Peyer's patch (tissue), 4 donors: Measurements from ENCODE around the gene TBX6. TPM values are rescaled to one million over a fixed set of nuclear protein-coding genes. Genes with fewer than 3 reads are reported as not detected.

Experiments
- DNase-seq, 3 donors: peaks; one replicate each; pipeline ENCODE4 v3.0.0-alpha.2; 2017 to 2019
- H3K27ac ChIP-seq, 4 donors: fragments of 200-600 bp; sonication (generic); one replicate each; pipeline ENCODE4 v1.5.1; 2016 to 2019
- H3K27me3 ChIP-seq, 2 donors: fragments of 200-600 bp; sonication (generic); one replicate each; pipeline ENCODE4 v1.5.1; 2019
- H3K36me3 ChIP-seq, 3 donors: fragments of 200-600 bp; sonication (generic); one replicate each; pipeline ENCODE4 v1.5.1; 2016 to 2019
- H3K4me1 ChIP-seq, 4 donors: fragments of 200-600 bp; sonication (generic); one replicate each; pipeline ENCODE4 v1.5.1; 2016 to 2019
- H3K4me3 ChIP-seq, 4 donors: fragments of 200-600 bp; sonication (generic); 1 replicate in 3 of 4; 2 replicates in 1 of 4; pipeline ENCODE4 v1.5.1; 2016 to 2019; ENCODE audit warnings: mild to moderate bottlenecking in 1 of 4
- H3K9me3 ChIP-seq, 4 donors: fragments of 200-600 bp; sonication (generic); one replicate each; pipeline ENCODE4 v1.5.1; 2016 to 2019; ENCODE audit warnings: mild to moderate bottlenecking in 1 of 4
- POLR2A ChIP-seq, 2 donors: fragments of 450-650 bp; IDR thresholded peaks; one replicate each; pipeline ENCODE4 v1.5.1; 2017; ENCODE audit warnings: antibody characterized with exemption in 2 of 2, mild to moderate bottlenecking in 2 of 2, moderate library complexity in 2 of 2
- total RNA-seq, 4 donors: library from RNA; depleted of rRNA; stranded (reverse); fragments of >200 nt; gene quantifications; one replicate each; pipeline ENCODE4 v1.1.0, GENCODE V29; 2016
- TF ChIP-seq, protein P1 (sequence below), 6 experiments: fragments of 450-650 bp in 4 of 6; fragments of 200-600 bp in 2 of 6; sonication (generic) in 1 of 6; IDR thresholded peaks; one replicate each; pipeline ENCODE4 v1.5.1; 2017 to 2019; ENCODE audit warnings: antibody characterized with exemption in 6 of 6, mild to moderate bottlenecking in 3 of 6, moderate library complexity in 1 of 6

Gene TBX6
- total RNA-seq, 4 donors from 2014 or later: 0.53 to 3.4 (median 2.2) TPM

DNA sequence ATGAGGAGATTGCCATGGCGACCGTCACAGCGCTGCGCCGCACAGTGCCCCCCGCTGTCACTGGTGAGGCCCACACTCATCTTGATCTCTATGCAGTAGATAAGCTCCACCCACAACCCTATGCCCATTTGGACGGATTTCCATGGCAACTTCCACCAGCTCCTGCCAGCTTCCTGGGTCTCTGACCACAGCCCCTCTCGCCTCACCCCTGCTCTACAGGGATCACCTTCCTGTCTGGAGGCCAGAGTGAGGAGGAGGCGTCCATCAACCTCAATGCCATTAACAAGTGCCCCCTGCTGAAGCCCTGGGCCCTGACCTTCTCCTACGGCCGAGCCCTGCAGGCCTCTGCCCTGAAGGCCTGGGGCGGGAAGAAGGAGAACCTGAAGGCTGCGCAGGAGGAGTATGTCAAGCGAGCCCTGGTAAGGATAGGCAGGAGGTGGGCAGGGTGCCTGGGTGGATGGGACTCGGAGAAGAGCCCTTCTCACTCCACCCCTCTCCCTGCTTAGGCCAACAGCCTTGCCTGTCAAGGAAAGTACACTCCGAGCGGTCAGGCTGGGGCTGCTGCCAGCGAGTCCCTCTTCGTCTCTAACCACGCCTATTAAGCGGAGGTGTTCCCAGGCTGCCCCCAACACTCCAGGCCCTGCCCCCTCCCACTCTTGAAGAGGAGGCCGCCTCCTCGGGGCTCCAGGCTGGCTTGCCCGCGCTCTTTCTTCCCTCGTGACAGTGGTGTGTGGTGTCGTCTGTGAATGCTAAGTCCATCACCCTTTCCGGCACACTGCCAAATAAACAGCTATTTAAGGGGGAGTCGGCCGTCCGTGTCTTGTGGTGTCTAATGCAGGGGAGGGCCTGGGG, 21.9 kb downstream of the TBX6 start:
- no peaks in the 10 kb centered on the region for H3K9me3 ChIP-seq
- no peak overlapping the region for H3K27ac ChIP-seq
- peaks cover 0 to 63% (median 0%) of the 10 kb centered on the region in 3 donors for H3K36me3 ChIP-seq
- DNase-seq: no peak
- H3K4me3 ChIP-seq: peak overlapping the region in 1 of 4 donors; percentile 6
- TF ChIP-seq POLR2A (IDR thresholded peaks at IDR 0.05): no peak
- TF ChIP-seq, protein P1, sequence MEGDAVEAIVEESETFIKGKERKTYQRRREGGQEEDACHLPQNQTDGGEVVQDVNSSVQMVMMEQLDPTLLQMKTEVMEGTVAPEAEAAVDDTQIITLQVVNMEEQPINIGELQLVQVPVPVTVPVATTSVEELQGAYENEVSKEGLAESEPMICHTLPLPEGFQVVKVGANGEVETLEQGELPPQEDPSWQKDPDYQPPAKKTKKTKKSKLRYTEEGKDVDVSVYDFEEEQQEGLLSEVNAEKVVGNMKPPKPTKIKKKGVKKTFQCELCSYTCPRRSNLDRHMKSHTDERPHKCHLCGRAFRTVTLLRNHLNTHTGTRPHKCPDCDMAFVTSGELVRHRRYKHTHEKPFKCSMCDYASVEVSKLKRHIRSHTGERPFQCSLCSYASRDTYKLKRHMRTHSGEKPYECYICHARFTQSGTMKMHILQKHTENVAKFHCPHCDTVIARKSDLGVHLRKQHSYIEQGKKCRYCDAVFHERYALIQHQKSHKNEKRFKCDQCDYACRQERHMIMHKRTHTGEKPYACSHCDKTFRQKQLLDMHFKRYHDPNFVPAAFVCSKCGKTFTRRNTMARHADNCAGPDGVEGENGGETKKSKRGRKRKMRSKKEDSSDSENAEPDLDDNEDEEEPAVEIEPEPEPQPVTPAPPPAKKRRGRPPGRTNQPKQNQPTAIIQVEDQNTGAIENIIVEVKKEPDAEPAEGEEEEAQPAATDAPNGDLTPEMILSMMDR (IDR thresholded peaks at IDR 0.05): no peak
- peaks cover 0 to 37% (median 7%) of the 10 kb centered on the region in 4 donors for H3K4me1 ChIP-seq
- no peaks in the 10 kb centered on the region for H3K27me3 ChIP-seq

DNA sequence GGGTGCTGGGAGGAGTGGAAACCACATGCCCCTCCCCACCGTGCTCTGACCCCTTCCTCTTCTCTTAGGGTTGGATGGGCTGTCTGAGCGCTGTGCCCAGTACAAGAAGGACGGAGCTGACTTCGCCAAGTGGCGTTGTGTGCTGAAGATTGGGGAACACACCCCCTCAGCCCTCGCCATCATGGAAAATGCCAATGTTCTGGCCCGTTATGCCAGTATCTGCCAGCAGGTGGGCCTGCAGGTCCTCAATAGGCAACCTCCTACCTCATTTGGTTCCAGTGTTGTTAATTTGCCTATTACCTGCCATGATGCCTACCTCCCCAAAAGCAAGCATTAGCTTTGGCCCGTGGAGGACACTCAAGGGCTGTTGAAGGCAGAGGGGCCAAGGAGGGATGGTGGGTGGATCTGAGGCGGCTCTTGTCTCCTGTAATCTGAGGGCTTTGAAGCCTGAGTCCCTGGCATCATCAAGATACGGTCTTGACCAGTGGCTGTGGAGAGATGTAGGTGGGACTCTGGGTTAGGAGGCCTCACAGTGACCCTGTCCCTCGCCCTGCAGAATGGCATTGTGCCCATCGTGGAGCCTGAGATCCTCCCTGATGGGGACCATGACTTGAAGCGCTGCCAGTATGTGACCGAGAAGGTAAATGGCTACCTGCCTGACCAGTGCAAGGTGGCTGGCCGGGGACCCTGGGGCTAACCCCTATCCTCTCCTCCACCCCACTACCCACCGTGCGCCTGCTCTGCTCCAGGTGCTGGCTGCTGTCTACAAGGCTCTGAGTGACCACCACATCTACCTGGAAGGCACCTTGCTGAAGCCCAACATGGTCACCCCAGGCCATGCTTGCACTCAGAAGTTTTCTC, 22.7 kb downstream of the TBX6 start:
- Histone ChIP-seq H3K36me3 (peaks cover 0 to 63% (median 0%) of the 10 kb centered on the region in 3 donors), H3K9me3 (no peaks in the 10 kb centered on the region), H3K27ac (peak overlapping the region in 3 of 4 donors; percentile 3 to 36 (median 32)), H3K27me3 (no peaks in the 10 kb centered on the region), H3K4me3 (no peak overlapping the region), H3K4me1 (peaks cover 0 to 35% (median 7%) of the 10 kb centered on the region in 4 donors)
- no peak for TF ChIP-seq POLR2A (IDR thresholded peaks at IDR 0.05)
- TF ChIP-seq, protein P1 (IDR thresholded peaks at IDR 0.05): peak in 4 of 6 experiments; percentile 27 to 54 (median 48)
- peak in 1 of 3 donors; percentile 53 for DNase-seq

DNA sequence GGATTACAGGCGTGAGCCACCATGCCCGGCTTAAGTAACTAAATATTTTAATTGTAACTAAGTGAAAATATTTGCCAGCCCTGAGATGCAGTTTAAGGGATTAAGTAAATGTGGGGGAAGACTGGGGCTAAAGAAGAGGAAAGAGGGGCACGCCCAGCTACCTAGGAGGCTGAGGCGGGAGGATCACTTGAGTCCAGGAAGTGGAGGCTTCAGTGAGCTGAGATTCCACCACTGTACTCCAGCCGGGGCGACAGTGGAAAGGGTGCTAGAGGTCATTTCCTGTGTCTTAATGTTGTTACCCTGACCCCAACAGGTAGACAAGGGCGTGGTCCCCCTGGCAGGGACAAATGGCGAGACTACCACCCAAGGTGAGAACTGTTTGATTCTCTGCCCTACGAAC, 23.4 kb downstream of the TBX6 start:
- H3K9me3 ChIP-seq: no peaks in the 10 kb centered on the region
- H3K27me3 ChIP-seq: no peaks in the 10 kb centered on the region
- H3K4me3 ChIP-seq: no peak overlapping the region
- TF ChIP-seq, protein P1 (IDR thresholded peaks at IDR 0.05): no peak
- TF ChIP-seq POLR2A (IDR thresholded peaks at IDR 0.05): no peak
- H3K27ac ChIP-seq: peak overlapping the region in 3 of 4 donors; percentile 8 to 36 (median 32)
- H3K36me3 ChIP-seq: peaks cover 0 to 63% (median 0%) of the 10 kb centered on the region in 3 donors
- no peak for DNase-seq
- peaks cover 0 to 41% (median 12%) of the 10 kb centered on the region in 4 donors for H3K4me1 ChIP-seq

DNA sequence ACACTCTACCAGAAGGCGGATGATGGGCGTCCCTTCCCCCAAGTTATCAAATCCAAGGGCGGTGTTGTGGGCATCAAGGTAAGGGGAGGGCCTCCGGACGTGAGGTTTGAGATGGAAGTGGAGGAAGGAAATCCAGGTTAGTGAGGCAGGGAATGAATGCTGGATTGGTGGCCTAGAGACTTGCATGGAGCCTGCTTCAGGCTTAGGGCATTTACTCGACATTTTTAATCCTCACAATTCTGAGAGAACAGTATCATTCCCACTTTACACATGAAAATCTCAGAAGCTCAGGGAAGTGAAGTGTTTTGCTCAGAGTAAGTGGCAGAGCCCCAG, 24.2 kb downstream of the TBX6 start:
- peaks cover 0 to 44% (median 12%) of the 10 kb centered on the region in 4 donors for H3K4me1 ChIP-seq
- TF ChIP-seq POLR2A (IDR thresholded peaks at IDR 0.05): no peak
- TF ChIP-seq, protein P1 (IDR thresholded peaks at IDR 0.05): no peak
- H3K27me3 ChIP-seq: no peaks in the 10 kb centered on the region
- H3K36me3 ChIP-seq: peaks cover 0 to 57% (median 0%) of the 10 kb centered on the region in 3 donors
- H3K27ac ChIP-seq: peak overlapping the region in 2 of 4 donors; percentile 97 to 99
- peak overlapping the region; percentile 87 to 99 (median 95) for H3K4me3 ChIP-seq
- no peaks in the 10 kb centered on the region for H3K9me3 ChIP-seq
- no peak for DNase-seq

DNA sequence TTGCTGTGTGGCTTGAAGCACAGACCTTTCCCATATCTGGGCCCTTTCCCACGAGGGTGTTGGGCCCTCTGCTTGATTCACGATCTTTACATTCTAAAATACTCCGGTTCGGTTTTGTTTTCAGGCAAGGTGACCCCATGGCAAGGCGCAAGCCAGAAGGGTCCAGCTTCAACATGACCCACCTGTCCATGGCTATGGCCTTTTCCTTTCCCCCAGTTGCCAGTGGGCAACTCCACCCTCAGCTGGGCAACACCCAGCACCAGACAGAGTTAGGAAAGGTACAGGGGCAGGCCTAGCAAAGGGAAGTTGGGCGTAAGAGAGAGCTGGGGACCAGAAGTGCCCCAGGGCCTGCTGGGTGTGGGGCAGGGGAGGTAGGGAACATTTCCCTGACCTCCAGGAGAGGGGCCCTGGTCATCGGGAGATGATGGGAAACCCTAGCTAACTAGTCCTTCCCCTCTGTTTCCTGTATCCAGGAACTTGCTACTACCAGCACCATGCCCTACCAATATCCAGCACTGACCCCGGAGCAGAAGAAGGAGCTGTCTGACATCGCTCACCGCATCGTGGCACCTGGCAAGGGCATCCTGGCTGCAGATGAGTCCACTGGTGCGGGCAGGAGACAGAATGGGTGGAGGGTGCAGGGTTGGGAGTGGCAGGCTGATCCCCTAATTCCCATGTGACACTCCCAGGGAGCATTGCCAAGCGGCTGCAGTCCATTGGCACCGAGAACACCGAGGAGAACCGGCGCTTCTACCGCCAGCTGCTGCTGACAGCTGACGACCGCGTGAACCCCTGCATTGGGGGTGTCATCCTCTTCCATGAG, 24.8 kb downstream of the TBX6 start:
- DNase-seq: peak in 2 of 3 donors; percentile 58 to 62
- H3K4me3 ChIP-seq: peak overlapping the region; percentile 87 to 99 (median 95)
- peak overlapping the region; percentile 97 to 99 (median 98) for H3K27ac ChIP-seq
- peaks cover 0 to 51% (median 0%) of the 10 kb centered on the region in 3 donors for H3K36me3 ChIP-seq
- no peaks in the 10 kb centered on the region for H3K27me3 ChIP-seq
- no peak for TF ChIP-seq POLR2A (IDR thresholded peaks at IDR 0.05)
- TF ChIP-seq, protein P1 (IDR thresholded peaks at IDR 0.05): no peak
- H3K4me1 ChIP-seq: peaks cover 0 to 44% (median 12%) of the 10 kb centered on the region in 4 donors
- H3K9me3 ChIP-seq: no peaks in the 10 kb centered on the region
